Putamen (tissue), 1 donor: Measurements from ENCODE around the gene AIP.
"Not testable (repeated sequence)": the region's sequence is repeated elsewhere in the genome, so short reads cannot be mapped to it uniquely, and the experiment has no call there.

ENCODE experiments used
- DNase-seq: peaks from one replicate; pipeline ENCODE4 v3.0.0-alpha.2; 2016; ENCODE audit warnings: low spot score

The AIP gene

GRCh38 chr11:67468759-67469507 is 13.9 kb upstream of the AIP start, which contains the start of gene TMEM134:
TSS of gene TMEM134 (minus strand) at chr11:67469251. CDS start at chr11:67469192, 59 bp downstream.
- peak; percentile 94 for DNase-seq

- DNase-seq, result no peak
Measured at GRCh38 chr11:67469508-67469811, 13.4 kb upstream of the AIP start.

GRCh38 chr11:67470337-67471002 is 12.4 kb upstream of the AIP start:
- DNase-seq, result no peak

DNA sequence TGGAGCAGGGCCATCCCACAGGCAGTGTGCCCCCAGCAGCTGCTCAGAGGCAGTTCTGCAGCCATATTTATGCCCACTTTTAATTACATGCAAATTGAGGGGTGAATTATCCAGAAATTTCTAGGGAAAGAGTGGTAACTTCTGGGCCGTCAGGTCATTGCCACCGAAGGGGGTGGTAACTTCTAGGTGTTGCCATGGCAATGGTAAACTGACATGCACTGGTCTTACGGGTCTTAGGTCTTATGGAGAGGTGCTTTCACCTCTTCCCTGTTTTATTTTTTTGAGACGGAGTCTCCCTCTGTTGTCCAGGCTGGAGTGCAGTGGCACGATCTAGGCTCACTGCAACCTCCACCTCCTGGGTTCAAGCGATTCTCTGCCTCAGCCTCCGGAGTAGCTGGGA is 9.9 kb upstream of the AIP start:
- no peak for DNase-seq

GRCh38 chr11:67476692-67477091 is 6.1 kb upstream of the AIP start:
- DNase-seq, result not testable (repeated sequence)

DNA sequence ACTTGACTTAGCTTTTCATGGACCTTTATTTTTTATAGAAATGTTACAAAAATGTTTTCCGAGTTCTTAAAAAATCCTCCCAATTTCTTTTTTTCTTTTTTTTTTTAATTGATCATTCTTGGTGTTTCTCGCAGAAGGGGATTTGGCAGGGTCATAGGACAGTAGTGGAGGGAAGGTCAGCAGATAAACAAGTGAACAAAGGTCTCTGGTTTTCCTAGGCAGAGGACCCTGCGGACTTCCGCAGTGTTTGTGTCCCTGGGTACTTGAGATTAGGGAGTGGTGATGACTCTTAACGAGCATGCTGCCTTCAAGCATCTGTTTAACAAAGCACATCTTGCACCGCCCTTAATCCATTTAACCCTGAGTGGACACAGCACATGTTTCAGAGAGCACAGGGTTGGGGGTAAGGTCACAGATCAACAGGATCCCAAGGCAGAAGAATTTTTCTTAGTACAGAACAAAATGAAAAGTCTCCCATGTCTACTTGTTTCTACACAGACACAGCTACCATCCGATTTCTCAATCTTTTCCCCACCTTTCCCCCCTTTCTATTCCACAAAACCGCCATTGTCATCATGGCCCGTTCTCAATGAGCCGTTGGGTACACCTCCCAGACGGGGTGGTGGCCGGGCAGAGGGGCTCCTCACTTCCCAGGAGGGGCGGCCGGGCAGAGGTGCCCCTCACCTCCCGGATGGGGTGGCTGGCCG is 5.3 kb upstream of the AIP start:
- not testable (repeated sequence) for DNase-seq

DNA sequence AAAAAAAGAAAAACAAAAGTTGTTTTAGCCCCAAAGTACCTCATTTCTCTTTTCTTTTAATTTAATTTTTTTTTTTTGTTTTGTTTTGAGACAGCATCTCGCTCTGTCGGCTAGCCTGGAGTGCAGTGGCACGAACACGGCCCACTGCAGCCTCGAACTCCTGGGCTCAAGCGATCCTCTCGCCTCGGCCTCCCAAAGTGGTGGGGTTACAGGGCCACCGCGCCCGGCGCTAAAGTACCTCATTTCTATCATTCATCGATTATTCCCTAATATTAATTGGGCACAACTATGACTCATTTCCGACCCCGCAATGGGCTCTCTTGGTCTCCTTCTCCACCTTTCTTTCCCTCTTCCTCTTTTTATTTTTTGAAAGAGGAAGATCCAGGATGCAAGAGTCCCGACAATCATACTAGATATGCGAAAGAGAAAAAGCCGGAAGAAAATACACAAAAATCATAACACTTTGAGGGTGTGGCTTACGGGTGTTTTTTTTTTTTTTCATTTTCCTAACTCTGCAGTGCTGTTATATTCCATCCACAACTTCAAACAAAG is 475 bp upstream of the AIP start:
- no peak for DNase-seq

DNA sequence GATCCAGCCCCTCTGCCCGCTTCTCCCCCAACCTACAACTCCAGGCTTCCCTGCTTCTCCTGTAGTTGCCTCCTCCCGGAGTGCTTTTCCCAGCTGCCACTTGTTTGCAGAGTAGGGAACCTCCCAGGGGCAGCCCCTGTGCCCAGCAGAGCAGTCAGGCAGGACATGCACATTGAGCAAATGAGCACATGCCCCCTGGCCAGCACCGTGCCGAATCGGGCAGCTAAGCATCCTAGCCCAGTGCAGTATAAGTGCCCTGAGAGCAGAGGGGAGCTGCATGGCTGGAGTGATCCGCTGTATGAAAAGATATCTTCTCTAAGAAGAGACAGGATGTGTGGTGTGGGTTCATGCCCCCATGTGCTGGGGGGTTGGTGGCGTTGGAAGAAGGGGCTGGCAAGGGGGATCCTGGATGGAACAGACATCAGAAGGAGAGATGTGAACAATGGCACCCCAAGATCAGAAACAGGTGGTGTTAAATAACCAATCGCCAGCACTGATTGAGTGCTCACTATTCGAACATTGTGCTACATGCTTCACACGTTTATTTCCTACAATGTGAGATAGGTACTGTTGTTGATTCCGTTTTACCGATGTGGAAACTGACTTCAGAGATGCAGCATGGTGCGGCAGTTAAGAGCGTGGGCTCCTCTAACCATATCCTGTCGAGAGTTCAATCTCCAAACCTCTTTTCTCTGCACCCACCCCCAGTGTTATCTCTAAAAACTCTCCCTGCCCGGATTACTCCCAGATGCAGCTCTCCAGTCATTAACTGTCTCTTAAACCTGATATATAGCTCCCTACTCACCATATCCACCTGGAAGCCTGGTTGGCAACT is 1.2 kb downstream of the AIP start:
- DNase-seq, result no peak

DNA sequence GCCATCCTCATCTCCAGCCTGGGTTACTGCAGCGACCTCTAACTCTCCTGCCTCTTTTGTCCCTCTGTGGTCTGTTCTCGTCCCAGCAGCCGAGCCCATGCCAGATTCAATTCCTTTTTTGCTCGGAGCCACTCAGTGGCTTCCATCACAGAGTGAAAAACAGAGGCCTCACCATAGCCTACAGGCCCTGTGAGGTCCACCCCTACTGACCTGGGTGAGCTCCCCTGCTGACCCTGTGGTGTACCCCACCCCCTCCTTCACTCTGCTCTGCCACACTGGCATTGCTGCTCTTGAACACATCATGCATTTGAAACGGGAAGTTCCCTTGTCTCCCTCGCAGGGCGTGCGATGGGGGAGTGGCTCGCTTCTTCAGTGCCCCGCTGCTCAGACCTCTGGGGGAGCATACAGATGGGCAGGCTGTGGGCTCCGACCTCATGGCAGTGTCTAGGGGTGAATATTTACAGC is 2.1 kb downstream of the AIP start:
- DNase-seq, result no peak

GRCh38 chr11:67485873-67486361 is 3.1 kb downstream of the AIP start:
- DNase-seq, result not testable (repeated sequence)

DNA sequence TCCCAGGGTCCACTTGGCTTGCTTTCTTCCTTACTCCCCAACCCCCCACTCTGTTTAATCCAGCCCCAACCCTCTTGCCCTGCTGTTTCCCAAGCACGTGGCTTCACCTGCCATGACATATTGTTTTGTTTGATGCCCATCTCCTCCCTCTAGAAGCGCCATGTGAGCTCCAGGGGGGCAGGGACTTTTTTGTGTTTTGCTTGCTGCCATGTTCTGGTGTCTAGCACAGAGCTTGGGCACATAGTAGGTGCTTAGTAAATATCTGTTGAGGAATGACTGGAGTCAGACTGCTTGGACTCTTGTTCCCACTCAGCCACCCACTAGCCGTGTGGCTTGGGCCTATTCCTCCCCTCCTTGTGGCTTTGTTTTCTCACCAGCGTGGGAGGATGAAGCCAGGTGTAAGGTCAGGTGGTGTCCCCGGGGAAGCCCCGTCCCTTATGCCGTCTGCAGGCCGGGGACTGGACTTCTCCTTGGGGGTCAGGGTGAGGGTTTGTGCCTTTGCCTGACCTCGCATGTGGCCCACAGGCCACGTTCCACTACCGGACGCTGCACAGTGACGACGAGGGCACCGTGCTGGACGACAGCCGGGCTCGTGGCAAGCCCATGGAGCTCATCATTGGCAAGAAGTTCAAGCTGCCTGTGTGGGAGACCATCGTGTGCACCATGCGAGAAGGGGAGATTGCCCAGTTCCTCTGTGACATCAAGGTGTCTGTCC is 3.8 kb downstream of the AIP start:
- DNase-seq, result no peak

DNA sequence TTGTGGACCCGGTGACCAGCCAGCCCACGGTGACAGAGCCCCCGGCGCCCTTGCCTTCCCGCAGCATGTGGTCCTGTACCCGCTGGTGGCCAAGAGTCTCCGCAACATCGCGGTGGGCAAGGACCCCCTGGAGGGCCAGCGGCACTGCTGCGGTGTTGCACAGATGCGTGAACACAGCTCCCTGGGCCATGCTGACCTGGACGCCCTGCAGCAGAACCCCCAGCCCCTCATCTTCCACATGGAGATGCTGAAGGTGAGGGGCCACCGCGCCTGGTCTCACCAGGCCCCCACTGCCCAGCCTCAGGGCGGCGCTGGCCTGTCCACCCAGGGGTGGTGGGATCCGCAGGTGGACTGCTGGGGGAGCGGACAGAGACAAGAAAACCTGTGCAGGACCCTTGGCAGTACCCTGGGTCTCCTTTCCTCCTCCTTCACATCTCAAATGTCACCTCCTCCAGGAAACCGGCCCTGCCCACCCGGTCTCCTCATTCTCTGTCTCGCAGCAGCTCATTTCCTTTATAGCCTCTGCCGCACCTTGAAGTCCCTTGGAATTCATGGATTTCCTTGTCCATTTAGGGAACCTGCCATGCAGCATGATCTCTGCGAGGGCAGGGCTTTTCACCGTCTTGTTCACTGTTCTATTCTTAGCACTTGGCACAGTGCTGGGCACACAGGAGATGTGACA is 6.5 kb downstream of the AIP start:
- DNase-seq, result no peak

- no peak for DNase-seq
Measured at GRCh38 chr11:67489885-67490726, 7.3 kb downstream of the AIP start.

- no peak for DNase-seq
Measured at GRCh38 chr11:67490727-67491065, 7.9 kb downstream of the AIP start.

- DNase-seq, result no peak
Measured at GRCh38 chr11:67491276-67492068, 8.6 kb downstream of the AIP start.

GRCh38 chr11:67492069-67492727 is 9.4 kb downstream of the AIP start:
- no peak for DNase-seq

- DNase-seq, result no peak
Measured at GRCh38 chr11:67492801-67493547, 10.1 kb downstream of the AIP start.
